Gastrocnemius medialis (tissue), 4 donors: Measurements from ENCODE around the gene EIF4E2. TPM values are rescaled to one million over a fixed set of nuclear protein-coding genes. Genes with fewer than 3 reads are reported as not detected.

ENCODE experiments used
- ATAC-seq, 2 donors: fragments of 150-250 bp; one replicate each; pipeline ENCODE4 v1.9.1; 2016
- DNase-seq, 2 donors: peaks; one replicate each; pipeline ENCODE4 v3.0.0-alpha.2; 2019
- H3K27ac ChIP-seq, 4 donors: fragments of 200-600 bp; sonication (generic); 1 replicate in 1 of 4; 2 replicates in 3 of 4; pipeline ENCODE4 v1.5.1; 2016 to 2018; ENCODE audit warnings: mild to moderate bottlenecking in 2 of 4, moderate library complexity in 1 of 4
- H3K27me3 ChIP-seq, 3 donors: fragments of 200-600 bp; sonication (generic) in 2 of 3; 1 replicate in 1 of 3; 2 replicates in 2 of 3; pipeline versions ENCODE4 v1.5.1 to v1.6.0; 2016 to 2019; ENCODE audit warnings: mild to moderate bottlenecking in 1 of 3, moderate library complexity in 1 of 3
- H3K36me3 ChIP-seq, 2 donors: fragments of 200-600 bp; sonication (generic) in 1 of 2; one replicate each; pipeline ENCODE4 v1.5.1; 2017 to 2018
- H3K4me1 ChIP-seq, 2 donors: fragments of 200-600 bp; sonication (generic) in 1 of 2; one replicate each; pipeline ENCODE4 v1.5.1; 2016 to 2017; ENCODE audit warnings: mild to moderate bottlenecking in 2 of 2
- H3K4me3 ChIP-seq, 4 donors: fragments of 200-600 bp; sonication (generic) in 3 of 4; 1 replicate in 1 of 4; 2 replicates in 3 of 4; pipeline ENCODE4 v1.5.1; 2016 to 2019; ENCODE audit warnings: mild to moderate bottlenecking in 2 of 4
- H3K9me3 ChIP-seq, 3 donors: fragments of 200-600 bp; sonication (generic) in 2 of 3; 1 replicate in 1 of 3; 2 replicates in 2 of 3; pipeline ENCODE4 v1.5.1; 2016 to 2019
- CTCF ChIP-seq, 5 experiments: fragments of 450-650 bp in 3 of 5; fragments of 200-600 bp in 2 of 5; sonication (generic) in 2 of 5; IDR thresholded peaks in 4 of 5; conservative IDR thresholded peaks in 1 of 5; 1 replicate in 4 of 5; 2 replicates in 1 of 5; pipeline ENCODE4 v1.5.1; 2016 to 2019; ENCODE audit warnings: antibody characterized with exemption in 5 of 5, mild to moderate bottlenecking in 3 of 5, moderate library complexity in 3 of 5
- POLR2A ChIP-seq, 2 donors: fragments of 450-650 bp; IDR thresholded peaks; one replicate each; pipeline ENCODE4 v1.6.1; 2017; ENCODE audit warnings: antibody characterized with exemption in 2 of 2, mild to moderate bottlenecking in 2 of 2, moderate library complexity in 2 of 2
- in situ Hi-C, 4 donors: fragments of 200-750 bp; cut with MboI; loops; one replicate each; pipeline versions ENCODE4 v1.15.0 to v1.8.0; 2017; ENCODE audit warnings: low sequenced_read_pairs in 4 of 4
- intact Hi-C: fragments of 100-400 bp; cut with DNase I; formaldehyde crosslinking; loops from one replicate; pipeline ENCODE4 v1.15.1; 2023; ENCODE audit warnings: low total_unique reads
- total RNA-seq, 4 donors: library from RNA; depleted of rRNA; stranded (reverse); fragments of >200 nt; gene quantifications; one replicate each; pipeline versions ENCODE4 v1.1.0 to v1.2.3, GENCODE V29; 2016

Gene EIF4E2
- total RNA-seq, 4 donors from 2014 or later = 57.9 to 111 (median 71.2) TPM

DNA sequence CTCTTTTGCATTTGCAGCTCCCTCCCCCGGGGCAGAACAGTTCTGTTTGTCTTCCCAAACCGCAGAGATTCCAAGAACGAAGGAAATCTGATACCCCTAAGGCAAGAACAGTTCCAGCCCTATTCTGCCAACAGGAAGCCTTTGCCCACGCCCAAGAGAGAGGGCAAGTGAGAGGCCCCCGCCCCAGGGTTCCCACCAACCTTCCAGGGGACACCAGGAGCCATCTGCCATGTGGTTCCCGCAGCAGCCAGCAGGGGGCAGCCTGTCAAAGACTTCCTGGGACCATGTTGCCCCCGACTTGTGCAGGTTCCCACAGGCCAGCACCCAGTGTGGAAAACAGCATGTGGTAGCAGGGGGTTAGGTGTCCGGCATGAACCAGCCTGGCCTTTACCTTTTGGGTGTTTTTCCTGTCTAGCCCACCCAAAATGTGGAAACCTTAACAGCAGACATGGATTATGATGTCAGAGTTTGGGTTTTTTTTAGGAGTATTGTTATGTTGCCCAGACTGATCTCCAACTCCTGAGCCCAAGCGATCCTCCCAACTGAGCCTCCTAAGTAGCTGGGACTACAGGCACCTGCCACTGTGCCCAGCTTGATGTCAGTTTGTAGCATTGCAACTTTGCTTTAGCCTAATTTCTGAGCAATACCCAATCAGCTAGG, 61.2 kb downstream of the EIF4E2 start:
- TF ChIP-seq POLR2A (IDR thresholded peaks at IDR 0.05) (no peak), CTCF (IDR thresholded peaks at IDR 0.05 in 4 of 5, conservative IDR thresholded peaks at IDR 0.05 in 1 of 5) (peak; percentile 71 to 83 (median 82))
- no peaks in the 10 kb centered on the region for H3K4me1 ChIP-seq
- intact Hi-C loops (loop anchor here (1.0 kb wide), 1 partner anchor 58 kb away; no protein-coding TSS in a partner anchor), in situ Hi-C loops (loop anchor here in 3 of 4 donors (10.0 to 25.0 kb wide), 5 partner anchors 201 to 633 kb away; partner anchors contain the start of genes INPP5D (in 2 of the 3), NEU2 (in 1 of the 3) and SNORC (in 1 of the 3))
- no peak overlapping the region for H3K4me3 ChIP-seq
- no peaks in the 10 kb centered on the region for H3K27me3 ChIP-seq
- no peaks in the 10 kb centered on the region for H3K36me3 ChIP-seq
- DNase-seq = peak; percentile 38 to 60
- H3K27ac ChIP-seq = no peak overlapping the region
- H3K9me3 ChIP-seq = no peaks in the 10 kb centered on the region
- peak; percentile 23 to 75 for ATAC-seq

DNA sequence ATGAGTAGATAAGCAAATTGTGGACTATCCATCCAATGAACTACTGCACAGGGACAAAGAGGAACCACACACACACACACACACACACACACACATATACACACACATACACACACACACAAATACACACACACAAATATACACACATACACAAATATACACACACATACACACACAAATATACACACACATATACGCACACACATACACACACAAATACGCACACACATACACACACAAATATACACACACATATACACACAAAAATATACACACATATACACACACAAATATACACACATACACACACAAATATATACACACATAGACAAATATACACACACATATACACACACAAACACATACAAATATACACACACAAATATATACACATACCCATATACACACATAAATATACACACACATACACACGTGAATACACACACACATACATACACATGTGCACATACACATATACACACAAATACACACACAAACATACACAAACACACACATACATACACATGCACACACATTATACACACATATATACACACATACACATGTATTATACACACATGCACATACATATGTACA, 63.1 kb downstream of the EIF4E2 start:
- TF ChIP-seq CTCF (IDR thresholded peaks at IDR 0.05 in 4 of 5, conservative IDR thresholded peaks at IDR 0.05 in 1 of 5) (no peak), POLR2A (IDR thresholded peaks at IDR 0.05) (no peak)

DNA sequence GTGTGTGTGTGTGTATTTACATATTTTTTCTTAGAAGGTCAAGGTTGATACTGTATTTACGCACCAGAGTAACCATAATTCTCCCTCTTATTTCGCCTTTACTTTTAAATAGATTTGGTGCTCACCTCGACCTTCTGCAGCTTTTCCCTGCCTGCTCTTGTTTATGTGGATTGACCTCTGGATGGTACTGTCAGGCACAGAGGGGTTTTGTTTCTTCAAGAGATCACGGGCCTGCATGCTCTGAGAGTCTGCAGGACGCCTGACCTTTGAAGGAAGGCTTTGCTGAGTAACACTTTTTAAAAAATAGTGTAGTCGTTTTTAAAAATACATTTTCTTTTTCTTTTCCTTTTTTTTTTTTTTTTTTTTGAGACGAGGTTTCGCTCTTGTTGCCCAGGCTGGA, 64.8 kb downstream of the EIF4E2 start:
- no peaks in the 10 kb centered on the region for H3K27me3 ChIP-seq
- H3K36me3 ChIP-seq = no peaks in the 10 kb centered on the region
- TF ChIP-seq CTCF (IDR thresholded peaks at IDR 0.05 in 4 of 5, conservative IDR thresholded peaks at IDR 0.05 in 1 of 5) (no peak), POLR2A (IDR thresholded peaks at IDR 0.05) (no peak)
- in situ Hi-C loops (loop anchor here in 3 of 4 donors (10.0 to 25.0 kb wide), 5 partner anchors 197 to 629 kb away; partner anchors contain the start of genes INPP5D (in 2 of the 3), NEU2 (in 1 of the 3) and SNORC (in 1 of the 3)), intact Hi-C loops (no loop called here)
- no peaks in the 10 kb centered on the region for H3K9me3 ChIP-seq
- DNase-seq = no peak
- no peak overlapping the region for H3K27ac ChIP-seq
- no peak for ATAC-seq
- no peak overlapping the region for H3K4me3 ChIP-seq
- no peaks in the 10 kb centered on the region for H3K4me1 ChIP-seq

More for the DNA sequence above, 63.1 kb downstream of the EIF4E2 start:
- ATAC-seq (no peak), DNase-seq (no peak)
- intact Hi-C loops (no loop called here), in situ Hi-C loops (loop anchor here in 3 of 4 donors (10.0 to 25.0 kb wide), 5 partner anchors 199 to 631 kb away; partner anchors contain the start of genes INPP5D (in 2 of the 3), NEU2 (in 1 of the 3) and SNORC (in 1 of the 3))
- no peaks in the 10 kb centered on the region for H3K27me3 ChIP-seq
- no peaks in the 10 kb centered on the region for H3K9me3 ChIP-seq
- no peaks in the 10 kb centered on the region for H3K4me1 ChIP-seq
- H3K4me3 ChIP-seq = no peak overlapping the region
- H3K36me3 ChIP-seq = no peaks in the 10 kb centered on the region
- H3K27ac ChIP-seq = no peak overlapping the region

Other genes starting within 250 kb of the EIF4E2 start
- gene ALPP, start 171.9 kb upstream of the EIF4E2 start, total RNA-seq = not detected
- not detected for gene ALPG, start 143.8 kb upstream of the EIF4E2 start, total RNA-seq
- not detected for gene ALPI, start 94.5 kb upstream of the EIF4E2 start, total RNA-seq
- 1 to 10 TPM in 1 of 4 donors, under 1 TPM in 2, not detected in 1; 0.51 to 1.5 (median 0.55) TPM for gene ECEL1, start 62.9 kb upstream of the EIF4E2 start, total RNA-seq
- 1 to 10 TPM; 1.0 to 3.2 (median 2.2) TPM for gene PRSS56, start 30.3 kb upstream of the EIF4E2 start, total RNA-seq
- gene CHRND, start 24.5 kb upstream of the EIF4E2 start, total RNA-seq = 100 to 1,000 TPM in 1 of 4 donors, 10 to 100 TPM in 3; 49.1 to 119 (median 81.1) TPM
- gene CHRNG, start 11.0 kb upstream of the EIF4E2 start, total RNA-seq = 10 to 100 TPM in 3 of 4 donors, 1 to 10 TPM in 1; 3.5 to 57.5 (median 24.6) TPM
- gene TIGD1, start 132 bp upstream of the EIF4E2 start, total RNA-seq = 1 to 10 TPM; 1.4 to 3.0 (median 2.1) TPM
- 10 to 100 TPM; 13.4 to 29.0 (median 13.9) TPM for gene EFHD1, start 82.9 kb downstream of the EIF4E2 start, total RNA-seq
- gene GIGYF2, start 146.6 kb downstream of the EIF4E2 start, total RNA-seq = 10 to 100 TPM; 55.7 to 87.8 (median 66.1) TPM
- not detected for gene KCNJ13, start 225.9 kb downstream of the EIF4E2 start, total RNA-seq